Fibroblast of the aortic adventitia (primary cell): ENCODE data around the gene SRI. TPM values are rescaled to one million over a fixed set of nuclear protein-coding genes. Genes with fewer than 3 reads are reported as not detected.

Experiments
- DNase-seq: peaks from one replicate; pipeline ENCODE4 v3.0.0-alpha.2; 2010; ENCODE audit warnings: low read depth
- H3K4me3 ChIP-seq: 2 replicates; pipeline ENCODE4 v1.5.1; 2011; ENCODE audit warnings: low read depth, mild to moderate bottlenecking, control low read depth, low read length, moderate library complexity
- CTCF ChIP-seq: IDR thresholded peaks from 2 replicates; pipeline ENCODE4 v1.5.1; 2011; ENCODE audit warnings: mild to moderate bottlenecking, low read length, control low read depth, inconsistent platforms; ENCODE audit not compliant: insufficient read depth
- total RNA-seq: library from RNA; depleted of rRNA; stranded (reverse); fragments of >200 nt; gene quantifications from 2 replicates; pipeline ENCODE4 v1.2.3, GENCODE V29; 2012; ENCODE audit warnings: low replicate concordance

The SRI gene
- total RNA-seq, 1 donor, result 135 TPM

- H3K4me3 ChIP-seq, result no peak overlapping the region
- no peak for TF ChIP-seq CTCF
- no peak for DNase-seq
Measured at GRCh38 chr7:88226201-88226600, 6.4 kb upstream of the SRI start.

- TF ChIP-seq CTCF, result no peak
- peak; percentile 75 for DNase-seq
- H3K4me3 ChIP-seq, result no peak overlapping the region
Measured at GRCh38 chr7:88224601-88225275, 4.9 kb upstream of the SRI start.

- no peak for DNase-seq
- H3K4me3 ChIP-seq, result no peak overlapping the region
- TF ChIP-seq CTCF, result no peak
Measured at GRCh38 chr7:88223265-88223664, 3.4 kb upstream of the SRI start.

GRCh38 chr7:88218836-88219605, 817 bp downstream of the SRI start:
- H3K4me3 ChIP-seq, result peak overlapping the region; percentile 92
- peak; percentile 57 for DNase-seq
- TF ChIP-seq CTCF, result no peak

GRCh38 chr7:88218429-88218745, 1.5 kb downstream of the SRI start:
- H3K4me3 ChIP-seq, result peak overlapping the region; percentile 92
- TF ChIP-seq CTCF, result no peak
- no peak for DNase-seq

GRCh38 chr7:88217675-88218428, 2.0 kb downstream of the SRI start:
- no peak for TF ChIP-seq CTCF
- DNase-seq, result no peak
- H3K4me3 ChIP-seq, result peak overlapping the region; percentile 92
